Measurements from ENCODE around the gene GSE1.

GSE1 gene

GRCh38 chr16:85650844-85651628 is 37.9 kb downstream of the GSE1 start:
- no peak for DNase-seq

DNA sequence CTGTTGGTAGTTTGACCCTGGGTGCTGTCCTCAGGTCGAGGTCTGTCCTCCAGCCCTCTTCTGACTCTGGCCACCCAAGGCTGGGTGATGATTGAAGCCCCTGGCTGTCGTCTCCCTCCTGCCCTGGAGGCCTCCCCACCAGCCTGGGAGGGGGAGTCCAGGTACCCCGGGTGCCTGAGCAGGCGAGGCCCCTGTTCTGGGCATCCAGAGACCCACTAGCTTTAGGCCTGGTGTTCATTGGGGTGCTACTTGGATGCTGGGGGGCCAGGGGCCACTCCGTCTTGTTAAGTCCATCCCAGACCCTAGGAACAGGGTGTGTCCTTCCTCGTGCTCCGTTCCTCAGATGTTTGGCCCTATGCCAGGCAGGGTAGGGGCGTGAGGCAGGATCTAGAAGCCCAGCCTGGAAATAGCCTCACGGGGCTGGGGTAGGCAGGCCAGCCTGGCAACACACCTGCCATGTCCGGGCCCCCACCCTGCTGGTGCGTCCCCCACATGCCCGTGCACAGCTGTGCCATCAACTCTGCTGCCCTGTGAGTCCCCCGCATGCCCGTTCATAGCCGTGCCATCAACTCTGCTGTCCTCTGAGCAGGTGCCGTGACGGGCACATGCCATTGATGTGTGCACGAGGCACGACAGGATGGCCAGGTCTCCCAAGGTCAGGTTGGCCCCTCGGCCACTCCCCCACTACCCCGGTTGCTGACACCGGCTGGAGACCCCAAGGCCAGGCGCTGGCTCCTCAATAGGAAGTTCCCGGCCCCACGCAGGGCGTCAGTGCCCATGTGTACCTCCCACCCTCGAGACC is 38.7 kb downstream of the GSE1 start:
- DNase-seq = no peak

DNA sequence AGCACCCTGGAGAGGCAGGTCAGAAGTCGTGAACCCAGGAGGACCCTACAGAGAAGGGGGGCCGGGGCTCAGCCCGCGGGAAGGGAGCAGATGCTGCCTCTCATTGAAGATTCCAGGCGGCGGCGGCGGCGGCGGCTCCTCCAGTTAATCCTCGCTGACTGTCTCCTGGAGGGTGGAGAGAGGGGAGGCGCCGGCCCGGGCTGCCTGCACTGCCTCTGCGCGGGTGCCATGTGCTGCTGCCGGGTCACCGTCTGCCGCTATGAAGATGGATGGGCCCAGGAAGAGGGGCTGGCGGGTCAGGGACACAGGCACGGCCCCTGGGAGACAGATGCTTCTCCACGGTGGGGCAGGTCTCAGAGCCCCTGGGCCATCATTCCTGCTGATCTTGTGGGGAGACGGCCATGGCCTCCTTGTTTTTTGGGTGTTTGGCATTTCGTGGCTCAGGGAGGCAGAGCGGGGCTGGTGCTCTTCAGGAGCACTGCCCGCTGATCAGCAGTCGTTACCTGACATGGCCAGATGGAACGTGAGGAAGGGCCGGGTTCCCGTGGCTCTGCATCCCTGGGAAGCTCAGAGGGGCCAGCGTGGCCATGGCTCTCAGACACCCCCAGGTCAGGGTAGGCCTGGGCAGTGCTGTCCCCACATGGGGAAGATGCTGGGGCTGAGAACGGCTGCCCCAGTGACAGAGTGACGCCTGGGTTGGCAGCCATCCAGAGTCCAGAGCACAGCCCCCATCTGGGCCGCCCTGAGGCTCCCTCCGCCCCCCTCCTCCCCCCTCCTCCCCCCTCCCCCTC is 39.5 kb downstream of the GSE1 start:
- DNase-seq = peak; percentile 30

GRCh38 chr16:85653290-85653891 is 40.3 kb downstream of the GSE1 start:
- no peak for DNase-seq

DNA sequence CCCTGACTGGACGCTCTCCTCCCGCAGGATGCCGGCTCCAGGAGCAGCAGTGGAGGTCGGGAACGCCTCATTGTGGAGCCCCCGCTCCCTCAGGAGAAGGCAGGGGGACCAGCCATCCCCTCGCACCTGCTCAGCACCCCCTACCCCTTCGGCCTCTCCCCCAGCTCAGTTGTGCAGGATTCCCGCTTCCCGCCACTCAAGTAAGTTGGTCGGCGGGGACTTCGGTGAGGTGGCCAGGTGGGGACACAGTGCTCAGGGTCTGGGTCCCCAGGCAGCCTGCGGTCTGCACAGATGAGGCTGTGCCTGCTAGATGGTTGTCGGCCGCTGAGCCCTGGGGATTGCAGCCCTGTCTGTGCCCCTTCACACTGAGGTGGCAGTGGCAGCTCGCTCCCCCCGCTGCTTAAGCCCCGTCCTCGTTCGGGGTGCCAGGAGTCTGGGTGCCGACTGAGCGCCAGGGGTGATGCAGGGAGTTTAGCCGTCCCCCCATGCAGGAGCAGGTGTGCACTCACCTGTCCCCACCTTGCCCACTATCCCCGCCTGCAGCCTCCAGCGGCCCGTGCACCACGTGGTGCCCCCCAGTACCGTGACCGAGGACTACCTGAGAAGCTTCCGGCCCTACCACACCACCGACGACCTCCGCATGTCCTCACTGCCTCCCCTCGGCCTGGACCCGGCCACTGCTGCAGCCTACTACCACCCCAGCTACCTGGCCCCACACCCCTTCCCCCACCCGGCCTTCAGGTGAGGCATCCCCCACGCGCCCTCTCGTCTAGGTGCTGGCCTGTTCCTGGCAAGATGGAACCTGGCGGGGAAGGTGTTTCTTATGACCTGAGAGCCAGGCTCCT is 41.4 kb downstream of the GSE1 start:
- no peak for DNase-seq

GRCh38 chr16:85655216-85656129 is 42.4 kb downstream of the GSE1 start:
- no peak for DNase-seq

DNA sequence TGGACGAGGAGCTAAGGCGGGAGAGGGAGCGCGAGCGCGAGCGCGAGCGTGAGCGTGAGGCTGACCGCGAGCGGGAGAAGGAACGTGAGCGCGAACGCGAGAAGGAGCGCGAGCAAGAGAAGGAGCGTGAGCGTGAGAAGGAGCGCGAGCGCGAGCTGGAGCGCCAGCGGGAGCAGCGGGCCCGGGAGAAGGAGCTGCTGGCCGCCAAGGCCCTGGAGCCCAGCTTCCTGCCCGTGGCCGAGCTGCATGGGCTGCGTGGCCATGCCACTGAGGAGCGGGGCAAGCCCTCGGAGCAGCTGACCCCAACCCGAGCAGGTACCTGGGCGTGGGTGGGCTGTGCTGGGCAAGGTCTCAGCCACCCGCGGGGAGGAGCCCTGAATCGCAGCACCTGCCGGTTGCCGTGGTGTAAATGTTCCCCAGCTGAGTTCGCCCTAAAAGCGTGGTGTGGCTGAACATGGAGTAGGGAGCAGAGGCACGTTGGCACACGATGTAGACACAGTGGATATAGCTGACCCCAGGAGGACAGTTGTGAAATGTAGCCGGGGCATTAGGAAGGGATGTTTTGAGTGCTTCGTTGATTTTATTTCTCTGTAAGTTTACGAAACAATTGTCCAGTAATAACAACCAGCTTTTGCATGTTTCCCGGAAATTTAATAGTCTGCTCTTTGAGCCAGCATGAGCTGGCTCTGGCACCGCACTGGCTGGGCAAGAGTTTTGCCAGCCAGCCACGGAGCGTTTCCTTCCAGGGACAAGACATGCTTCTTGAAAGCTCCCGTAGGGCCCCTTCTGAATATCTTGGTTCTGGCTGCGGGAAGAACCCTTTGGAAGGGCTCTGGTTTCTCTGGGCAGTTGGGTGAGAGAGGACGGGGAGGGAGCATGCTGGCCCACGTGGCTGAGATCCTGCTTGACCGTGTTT is 43.5 kb downstream of the GSE1 start:
- no peak for DNase-seq

GRCh38 chr16:85657267-85657650 is 44.1 kb downstream of the GSE1 start:
- DNase-seq = no peak

GRCh38 chr16:85657996-85658395 is 44.9 kb downstream of the GSE1 start:
- DNase-seq = no peak

DNA sequence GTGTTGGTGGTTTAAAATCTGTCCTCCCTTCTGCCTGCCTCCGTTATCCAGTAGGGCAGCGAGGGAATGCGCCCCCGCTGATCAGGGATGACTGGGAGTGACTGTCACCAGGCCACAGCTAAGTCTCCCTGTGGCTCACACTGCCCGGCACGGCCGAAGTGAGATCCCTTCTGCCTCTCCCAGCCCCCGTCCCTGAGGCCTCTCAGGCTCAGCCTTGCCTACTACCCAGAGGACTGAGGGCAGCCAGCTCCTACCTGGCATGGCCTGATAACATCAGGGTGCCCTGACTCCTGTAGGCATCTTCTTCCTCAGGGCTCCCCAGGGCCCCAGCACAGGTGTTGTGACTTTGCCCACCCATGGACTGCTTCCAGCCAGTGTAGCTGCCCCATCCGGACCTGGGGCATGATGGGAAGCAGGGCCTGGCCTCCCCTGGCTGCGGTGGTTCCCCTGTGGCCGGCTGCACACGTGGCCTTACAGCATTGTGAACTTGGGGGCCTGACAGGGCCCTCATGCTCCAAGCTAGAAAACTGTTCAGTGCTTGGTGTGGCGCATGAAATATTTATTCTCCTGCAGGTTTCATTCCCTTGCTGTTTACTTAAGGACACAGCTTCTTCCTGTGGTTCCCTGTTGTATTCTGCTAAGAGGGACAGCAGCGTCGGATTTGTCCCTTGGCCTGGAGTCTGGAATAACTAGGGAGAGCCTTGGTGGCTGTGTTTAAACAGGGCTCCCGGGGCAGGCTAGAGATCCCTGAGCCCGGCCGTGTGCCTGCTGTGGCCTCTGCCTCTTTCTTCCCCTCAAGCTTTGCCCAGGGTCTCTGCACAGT is 45.6 kb downstream of the GSE1 start:
- DNase-seq = no peak

DNA sequence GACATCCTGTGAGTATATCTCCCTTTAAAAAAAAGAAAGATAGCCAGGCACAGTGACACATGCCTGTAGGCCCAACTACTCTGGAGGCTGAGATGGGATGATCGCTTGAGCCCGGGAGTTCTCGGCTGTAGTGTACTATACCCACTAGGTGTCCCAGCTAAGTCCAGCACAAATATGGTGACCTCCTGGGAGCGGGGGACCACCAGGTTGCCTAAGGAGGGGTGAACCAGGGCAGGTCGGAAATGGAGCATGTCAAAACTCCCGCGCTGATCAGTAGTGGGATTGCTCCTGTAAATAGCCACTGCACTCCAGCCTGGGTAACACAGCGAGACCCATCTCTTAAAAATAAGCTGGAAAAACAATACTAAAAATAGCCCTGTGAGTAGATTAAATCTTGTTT is 46.2 kb downstream of the GSE1 start:
- DNase-seq = no peak

DNA sequence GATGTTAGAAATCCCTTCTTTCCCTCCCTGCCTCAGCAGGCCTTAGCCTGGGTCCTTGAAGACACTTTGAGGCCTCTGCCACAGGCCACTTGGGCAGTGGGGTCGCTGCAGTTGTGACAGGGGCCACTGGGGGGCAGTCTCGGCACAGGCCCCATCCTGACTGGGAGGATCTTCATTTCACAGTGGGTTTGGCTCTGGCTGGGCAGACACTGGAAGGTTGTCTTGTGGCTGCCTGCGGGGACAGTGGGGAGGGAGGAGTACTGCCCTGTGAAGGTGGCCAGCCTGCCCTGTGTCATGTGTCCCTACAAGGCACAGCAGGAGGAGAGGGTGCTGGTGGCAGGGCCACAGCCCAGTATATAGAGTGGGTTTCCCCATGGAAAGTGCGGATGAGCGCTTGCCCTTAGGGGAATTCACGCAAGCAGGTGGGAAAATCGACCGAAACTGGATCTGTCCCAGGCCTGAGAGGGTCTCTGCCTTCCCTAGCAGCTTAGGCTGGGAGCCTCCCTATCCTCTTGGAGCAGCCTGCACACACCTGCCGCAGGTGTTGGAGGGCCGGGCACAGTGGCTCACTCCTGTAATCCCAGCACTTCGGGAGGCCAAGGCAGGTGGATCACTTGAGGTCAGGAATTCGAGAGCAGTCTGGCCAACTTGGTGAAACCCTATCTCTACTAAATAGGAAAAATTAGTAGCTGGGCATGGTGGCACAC is 46.8 kb downstream of the GSE1 start:
- peak; percentile 31 for DNase-seq

- no peak for DNase-seq
Measured at GRCh38 chr16:85660843-85661739, 48.0 kb downstream of the GSE1 start.

GRCh38 chr16:85661740-85662481 is 48.8 kb downstream of the GSE1 start:
- DNase-seq = no peak

DNA sequence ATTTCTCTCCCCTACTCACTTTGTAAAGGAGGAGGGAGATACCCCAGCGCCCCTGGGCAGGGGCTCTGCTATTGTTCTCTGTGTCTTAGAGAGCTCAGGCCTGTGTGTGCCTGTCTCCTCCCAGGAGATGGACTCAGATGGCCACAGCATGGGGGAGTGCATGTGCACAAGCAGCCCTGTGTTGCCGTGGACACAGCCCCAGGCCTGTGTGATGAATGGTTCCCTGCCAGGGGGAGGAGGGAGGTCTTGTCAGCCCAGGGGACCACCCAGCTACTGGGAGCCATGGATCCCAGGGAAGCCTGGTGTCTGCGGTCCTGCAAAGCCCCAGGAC is 49.3 kb downstream of the GSE1 start:
- no peak for DNase-seq

DNA sequence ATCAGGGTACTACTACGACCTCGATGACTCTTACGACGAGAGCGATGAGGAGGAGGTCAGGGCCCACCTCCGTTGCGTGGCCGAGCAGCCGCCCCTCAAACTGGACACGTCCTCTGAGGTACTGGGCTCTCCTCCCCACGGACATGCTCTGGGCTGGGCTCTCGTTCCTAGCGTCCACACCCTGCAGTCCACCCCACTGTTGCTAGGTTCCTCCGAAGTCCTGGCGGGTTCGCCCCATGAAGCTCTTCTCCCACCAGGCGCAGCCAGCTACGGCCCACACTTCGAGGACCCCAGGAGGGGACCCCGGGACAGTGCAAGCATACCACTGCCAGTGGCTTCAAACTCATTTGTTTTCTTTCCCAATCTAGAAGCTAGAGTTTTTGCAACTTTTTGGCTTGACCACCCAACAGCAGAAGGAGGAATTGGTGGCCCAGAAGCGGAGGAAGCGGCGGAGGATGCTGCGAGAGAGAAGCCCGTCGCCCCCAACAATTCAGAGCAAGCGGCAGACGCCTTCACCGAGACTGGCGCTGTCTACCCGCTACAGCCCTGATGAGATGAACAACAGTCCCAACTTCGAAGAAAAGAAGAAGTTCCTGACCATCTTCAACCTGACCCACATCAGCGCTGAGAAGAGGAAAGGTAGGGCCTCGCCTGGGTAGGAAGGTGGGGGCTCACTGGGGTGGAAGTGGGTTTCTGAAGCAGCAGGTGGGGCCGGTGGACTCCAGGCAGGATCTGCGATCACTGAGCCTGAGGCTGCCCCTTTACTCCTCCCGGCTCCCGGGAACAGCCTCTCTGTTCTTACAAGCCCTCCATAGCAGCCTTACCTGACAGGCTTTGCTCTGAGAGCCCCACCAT is 50.1 kb downstream of the GSE1 start:
- DNase-seq = no peak

All from HCEC 1CT (cell line).